ENCODE measurements around the gene PIK3CD.

PIK3CD gene

DNA sequence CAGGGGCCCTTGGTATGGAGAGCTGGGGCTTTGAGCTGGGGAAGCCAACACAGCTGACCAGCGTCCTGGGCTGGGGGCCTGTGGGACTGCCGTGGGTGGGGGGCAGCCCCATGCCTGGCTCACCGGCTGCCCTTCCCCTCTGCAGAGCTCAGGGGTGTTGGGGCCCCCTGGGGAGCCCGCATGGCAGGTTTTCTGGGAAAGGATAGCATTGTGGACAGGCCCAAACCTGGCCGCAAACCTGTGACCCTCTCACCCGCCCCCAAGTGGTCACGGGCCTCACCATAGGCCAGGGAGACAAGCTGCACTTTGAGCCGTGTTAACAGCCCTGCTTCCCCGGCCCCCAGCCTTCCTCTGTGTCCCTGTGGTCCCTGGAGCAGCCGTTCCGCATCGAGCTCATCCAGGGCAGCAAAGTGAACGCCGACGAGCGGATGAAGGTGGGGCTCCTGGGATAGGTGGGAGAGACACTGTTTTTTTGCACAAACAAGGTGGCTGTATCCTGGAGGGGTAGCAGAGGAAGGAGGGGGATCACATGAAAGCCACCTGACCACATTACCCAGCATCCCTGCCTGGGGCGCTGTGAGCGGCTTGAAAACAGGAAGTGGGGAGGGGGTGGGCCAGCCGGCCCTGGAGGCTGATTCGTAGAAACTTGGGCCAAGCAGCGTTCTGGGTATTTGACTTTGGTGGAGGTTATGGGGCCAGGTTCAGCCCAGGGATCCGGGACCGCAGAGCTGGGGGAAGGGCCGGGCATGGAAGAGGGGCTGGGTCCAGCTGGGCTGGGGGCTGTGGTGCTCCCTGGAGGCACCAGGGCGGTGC, 65.9 kb downstream of the PIK3CD start:
- peak; percentile 91 for DNase-seq (ENCODE audit: low read depth, low spot score)

DNA sequence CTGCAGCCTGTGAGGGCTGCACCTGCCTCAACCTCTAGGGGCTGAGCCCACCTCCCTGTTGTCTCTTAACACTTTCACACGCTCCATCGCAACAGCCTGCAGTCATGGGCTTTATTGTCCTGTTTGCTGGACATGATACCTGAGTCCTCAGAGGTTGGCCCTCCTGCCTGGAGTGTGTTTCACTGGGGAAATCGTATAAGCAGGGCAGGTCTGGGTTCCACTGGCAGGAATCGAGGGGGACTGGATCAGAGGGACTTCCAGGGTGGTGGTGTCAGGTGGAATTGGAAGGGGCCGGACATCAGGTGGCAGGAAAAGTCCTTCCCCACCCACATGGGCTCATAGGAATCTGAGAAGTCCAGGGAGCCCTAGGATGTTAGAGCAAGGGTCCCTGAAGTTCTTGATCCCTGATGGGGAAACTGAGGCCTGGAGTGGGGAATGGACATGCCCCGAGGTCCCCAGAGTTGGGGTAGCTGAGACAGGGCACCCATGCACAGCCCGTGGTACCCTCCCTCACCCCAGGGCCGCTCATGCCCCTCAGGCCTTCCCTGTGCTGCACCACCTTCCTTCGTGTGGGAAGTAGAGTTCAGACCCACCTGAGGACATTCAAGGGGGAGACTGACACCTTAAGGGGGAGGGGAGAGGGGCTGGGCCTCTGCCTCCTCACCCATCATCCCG, 66.6 kb downstream of the PIK3CD start:
- DNase-seq (ENCODE audit: low read depth, low spot score), result no peak

DNA sequence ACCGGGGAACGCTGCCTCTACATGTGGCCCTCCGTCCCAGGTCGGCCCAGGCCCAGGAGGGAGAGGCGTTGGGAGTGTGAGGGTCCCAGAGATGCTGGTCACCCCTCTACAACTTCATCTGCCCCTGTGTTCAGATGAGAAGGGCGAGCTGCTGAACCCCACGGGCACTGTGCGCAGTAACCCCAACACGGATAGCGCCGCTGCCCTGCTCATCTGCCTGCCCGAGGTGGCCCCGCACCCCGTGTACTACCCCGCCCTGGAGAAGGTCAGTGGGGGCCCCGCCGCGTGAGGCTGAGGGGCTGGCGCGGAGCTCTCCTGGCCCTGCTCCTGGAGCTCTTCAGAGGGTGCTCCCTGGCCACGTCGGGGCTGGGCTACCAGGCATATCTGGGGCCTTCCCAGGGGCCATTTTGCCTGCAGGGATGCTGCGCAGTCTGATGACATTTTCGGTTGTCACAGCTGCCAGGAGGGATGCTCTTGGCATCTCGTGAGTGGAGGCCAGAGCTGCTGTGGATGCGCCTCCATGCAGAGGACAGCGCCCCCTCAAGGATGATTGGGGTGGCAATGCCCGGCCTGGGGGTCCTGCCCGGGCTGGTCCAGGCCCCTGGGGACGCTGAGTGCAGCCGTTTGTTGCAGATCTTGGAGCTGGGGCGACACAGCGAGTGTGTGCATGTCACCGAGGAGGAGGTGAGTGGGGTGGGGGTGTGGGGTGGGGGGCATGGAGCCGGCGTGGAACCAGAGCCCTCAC, 68.6 kb downstream of the PIK3CD start:
- DNase-seq (ENCODE audit: low read depth, low spot score), result no peak

DNA sequence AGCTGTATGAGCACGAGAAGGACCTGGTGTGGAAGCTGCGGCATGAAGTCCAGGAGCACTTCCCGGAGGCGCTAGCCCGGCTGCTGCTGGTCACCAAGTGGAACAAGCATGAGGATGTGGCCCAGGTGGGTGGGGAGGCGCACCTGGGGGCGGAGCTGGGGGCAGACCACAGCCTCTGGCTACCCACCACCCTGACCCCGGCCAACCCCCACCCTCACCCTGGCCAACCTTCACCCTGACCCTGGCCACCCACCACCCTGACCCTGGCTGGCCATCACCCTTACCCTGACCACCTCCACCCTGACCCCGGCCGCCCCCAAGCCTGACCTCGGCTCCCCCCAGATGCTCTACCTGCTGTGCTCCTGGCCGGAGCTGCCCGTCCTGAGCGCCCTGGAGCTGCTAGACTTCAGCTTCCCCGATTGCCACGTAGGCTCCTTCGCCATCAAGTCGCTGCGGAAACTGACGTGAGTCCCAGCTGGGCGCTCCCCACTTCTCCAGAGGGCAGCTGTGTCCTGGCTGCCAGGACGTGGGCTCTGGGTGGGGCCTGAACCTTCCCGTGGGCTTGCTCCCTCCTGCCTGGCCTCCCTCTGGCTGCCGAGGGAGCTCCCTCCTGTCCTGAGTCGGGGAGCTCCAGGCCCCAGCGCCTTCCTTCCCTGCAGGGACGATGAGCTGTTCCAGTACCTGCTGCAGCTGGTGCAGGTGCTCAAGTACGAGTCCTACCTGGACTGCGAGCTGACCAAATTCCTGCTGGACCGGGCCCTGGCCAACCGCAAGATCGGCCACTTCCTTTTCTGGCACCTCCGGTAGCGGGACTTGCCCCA, 69.5 kb downstream of the PIK3CD start:
- no peak for DNase-seq (ENCODE audit: low read depth, low spot score)

DNA sequence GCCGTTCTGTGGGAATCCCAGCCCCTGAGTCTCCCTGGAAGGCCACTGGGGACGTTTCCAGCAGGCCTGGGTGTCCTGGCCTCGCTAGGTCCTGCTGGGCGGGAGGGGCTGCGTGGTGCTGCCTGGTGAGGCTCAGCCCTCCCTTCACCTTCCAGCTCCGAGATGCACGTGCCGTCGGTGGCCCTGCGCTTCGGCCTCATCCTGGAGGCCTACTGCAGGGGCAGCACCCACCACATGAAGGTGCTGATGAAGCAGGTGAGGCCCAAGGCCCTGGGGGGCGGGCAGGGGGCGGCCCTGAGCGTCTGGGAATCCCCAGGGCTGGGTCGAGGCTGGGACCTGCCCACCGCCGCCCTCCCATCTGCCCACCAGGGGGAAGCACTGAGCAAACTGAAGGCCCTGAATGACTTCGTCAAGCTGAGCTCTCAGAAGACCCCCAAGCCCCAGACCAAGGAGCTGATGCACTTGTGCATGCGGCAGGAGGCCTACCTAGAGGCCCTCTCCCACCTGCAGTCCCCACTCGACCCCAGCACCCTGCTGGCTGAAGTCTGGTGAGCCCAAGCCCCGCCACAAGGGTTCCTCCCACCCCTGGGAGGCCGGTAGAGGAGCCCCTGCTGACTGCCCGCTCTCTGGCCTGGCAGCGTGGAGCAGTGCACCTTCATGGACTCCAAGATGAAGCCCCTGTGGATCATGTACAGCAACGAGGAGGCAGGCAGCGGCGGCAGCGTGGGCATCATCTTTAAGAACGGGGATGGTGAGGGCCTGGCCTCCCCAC, 70.3 kb downstream of the PIK3CD start:
- peak; percentile 93 for DNase-seq (ENCODE audit: low read depth, low spot score)

DNA sequence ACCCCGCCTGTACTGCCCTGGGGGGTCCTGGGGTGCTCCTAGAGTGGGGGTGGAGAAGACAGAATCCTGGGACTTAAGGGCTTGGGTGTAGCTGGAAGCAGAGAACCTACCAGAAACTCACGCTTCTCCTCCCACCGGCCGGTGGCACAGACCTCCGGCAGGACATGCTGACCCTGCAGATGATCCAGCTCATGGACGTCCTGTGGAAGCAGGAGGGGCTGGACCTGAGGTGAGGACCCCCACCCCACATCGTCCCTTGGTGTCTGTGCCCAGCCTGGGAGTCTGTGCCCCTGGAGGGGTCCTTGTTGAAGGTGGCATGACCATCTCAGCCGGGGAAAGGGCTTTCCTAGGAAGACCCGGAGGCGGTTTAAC, 70.8 kb downstream of the PIK3CD start:
- no peak for DNase-seq (ENCODE audit: low read depth, low spot score)

DNA sequence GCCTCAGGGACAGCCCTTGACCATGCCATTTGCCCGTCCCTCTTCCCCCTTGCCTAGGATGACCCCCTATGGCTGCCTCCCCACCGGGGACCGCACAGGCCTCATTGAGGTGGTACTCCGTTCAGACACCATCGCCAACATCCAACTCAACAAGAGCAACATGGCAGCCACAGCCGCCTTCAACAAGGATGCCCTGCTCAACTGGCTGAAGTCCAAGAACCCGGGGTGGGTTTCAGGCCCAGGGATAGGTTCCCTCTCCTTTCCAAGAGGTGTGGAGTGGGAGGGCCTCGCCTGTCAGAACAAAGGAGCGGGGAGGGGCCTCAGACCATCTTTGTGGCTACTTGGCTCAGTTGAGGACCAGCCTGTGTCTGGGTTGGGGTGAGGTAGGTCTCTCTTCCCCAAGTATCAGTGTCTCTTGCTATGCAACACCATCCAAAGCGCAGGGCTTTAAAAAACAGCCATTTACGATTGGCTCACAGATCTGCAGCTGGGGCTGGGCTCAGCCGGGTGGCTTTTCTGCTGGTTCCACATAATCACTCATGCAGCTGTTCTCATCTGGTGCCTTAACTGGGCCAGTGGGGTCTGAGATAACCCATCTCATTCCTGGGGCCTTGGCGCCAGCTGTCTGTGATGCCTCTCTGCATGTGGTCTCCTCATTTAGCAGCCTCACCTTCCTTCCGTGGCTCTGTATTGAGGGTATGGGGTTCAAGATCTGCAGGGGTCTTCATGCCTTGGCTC, 71.7 kb downstream of the PIK3CD start:
- DNase-seq (ENCODE audit: low read depth, low spot score), result no peak

DNA sequence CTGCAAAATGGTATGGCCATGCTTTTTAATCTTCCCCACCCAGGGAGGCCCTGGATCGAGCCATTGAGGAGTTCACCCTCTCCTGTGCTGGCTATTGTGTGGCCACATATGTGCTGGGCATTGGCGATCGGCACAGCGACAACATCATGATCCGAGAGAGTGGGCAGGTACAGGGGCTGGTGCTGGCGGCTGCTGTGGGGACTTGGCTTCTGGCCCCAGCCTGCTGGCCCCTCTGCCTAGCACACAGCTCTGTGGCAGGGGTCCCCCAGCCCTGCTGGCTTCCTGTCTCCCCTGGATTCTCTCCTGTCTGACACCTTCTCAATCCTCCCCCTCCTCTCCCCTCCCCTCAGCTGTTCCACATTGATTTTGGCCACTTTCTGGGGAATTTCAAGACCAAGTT, 72.4 kb downstream of the PIK3CD start:
- no peak for DNase-seq (ENCODE audit: low read depth, low spot score)

DNA sequence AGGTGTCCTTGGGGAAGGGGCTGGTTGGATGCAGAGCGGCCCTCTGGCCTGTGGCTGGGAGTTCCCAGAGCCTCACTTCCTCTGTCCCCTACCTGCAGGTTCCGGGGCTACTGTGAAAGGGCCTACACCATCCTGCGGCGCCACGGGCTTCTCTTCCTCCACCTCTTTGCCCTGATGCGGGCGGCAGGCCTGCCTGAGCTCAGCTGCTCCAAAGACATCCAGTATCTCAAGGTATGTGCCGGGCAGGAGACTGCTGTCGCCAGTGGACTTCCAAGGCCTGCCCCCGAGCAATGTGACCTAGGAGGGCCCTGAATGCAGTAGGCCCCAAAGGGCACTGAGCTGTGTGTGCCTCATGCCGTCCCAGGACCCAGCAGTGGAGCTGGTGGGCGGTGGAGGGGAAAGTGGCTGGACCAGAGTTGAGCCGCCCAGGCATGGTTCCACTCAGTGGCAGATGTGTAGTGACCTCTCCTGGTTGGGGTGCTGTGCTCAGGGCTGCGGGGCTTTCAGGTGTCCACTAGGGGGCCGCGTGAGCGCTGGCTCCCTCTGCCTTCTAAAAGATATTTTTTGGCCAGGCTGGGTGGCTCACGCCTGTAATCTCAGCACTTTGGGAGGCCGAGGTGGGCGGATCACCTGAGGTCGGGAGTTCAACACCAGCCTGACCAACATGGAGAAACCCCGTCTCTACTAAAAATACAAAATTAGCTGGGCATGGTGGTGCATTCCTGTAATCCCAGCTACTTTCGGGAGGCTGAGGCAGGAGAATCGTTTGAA, 73.4 kb downstream of the PIK3CD start:
- peak; percentile 88 for DNase-seq (ENCODE audit: low read depth, low spot score)

DNA sequence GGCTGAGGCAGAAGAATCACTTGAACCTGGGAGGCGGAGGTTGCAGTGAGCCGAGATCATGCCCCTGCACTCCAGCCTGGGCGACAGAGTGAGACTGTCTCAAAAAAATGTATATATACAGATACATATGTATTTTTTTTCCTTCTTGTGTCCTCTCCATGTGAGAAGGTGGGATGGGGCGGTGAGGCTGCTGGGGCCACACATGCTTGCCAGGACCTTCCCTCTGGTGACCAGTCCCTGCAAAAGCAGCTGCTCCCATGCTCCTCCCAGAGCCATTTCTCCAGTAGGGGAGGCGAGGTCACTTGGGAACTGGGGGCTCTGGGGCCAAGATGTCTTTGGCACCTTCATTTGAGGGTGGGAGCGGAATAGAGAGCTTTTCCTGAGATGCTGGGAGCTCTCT, 74.9 kb downstream of the PIK3CD start:
- no peak for DNase-seq (ENCODE audit: low read depth, low spot score)

DNA sequence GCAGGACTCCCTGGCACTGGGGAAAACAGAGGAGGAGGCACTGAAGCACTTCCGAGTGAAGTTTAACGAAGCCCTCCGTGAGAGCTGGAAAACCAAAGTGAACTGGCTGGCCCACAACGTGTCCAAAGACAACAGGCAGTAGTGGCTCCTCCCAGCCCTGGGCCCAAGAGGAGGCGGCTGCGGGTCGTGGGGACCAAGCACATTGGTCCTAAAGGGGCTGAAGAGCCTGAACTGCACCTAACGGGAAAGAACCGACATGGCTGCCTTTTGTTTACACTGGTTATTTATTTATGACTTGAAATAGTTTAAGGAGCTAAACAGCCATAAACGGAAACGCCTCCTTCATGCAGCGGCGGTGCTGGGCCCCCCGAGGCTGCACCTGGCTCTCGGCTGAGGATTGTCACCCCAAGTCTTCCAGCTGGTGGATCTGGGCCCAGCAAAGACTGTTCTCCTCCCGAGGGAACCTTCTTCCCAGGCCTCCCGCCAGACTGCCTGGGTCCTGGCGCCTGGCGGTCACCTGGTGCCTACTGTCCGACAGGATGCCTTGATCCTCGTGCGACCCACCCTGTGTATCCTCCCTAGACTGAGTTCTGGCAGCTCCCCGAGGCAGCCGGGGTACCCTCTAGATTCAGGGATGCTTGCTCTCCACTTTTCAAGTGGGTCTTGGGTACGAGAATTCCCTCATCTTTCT, 75.5 kb downstream of the PIK3CD start:
- DNase-seq (ENCODE audit: low read depth, low spot score), result no peak

DNA sequence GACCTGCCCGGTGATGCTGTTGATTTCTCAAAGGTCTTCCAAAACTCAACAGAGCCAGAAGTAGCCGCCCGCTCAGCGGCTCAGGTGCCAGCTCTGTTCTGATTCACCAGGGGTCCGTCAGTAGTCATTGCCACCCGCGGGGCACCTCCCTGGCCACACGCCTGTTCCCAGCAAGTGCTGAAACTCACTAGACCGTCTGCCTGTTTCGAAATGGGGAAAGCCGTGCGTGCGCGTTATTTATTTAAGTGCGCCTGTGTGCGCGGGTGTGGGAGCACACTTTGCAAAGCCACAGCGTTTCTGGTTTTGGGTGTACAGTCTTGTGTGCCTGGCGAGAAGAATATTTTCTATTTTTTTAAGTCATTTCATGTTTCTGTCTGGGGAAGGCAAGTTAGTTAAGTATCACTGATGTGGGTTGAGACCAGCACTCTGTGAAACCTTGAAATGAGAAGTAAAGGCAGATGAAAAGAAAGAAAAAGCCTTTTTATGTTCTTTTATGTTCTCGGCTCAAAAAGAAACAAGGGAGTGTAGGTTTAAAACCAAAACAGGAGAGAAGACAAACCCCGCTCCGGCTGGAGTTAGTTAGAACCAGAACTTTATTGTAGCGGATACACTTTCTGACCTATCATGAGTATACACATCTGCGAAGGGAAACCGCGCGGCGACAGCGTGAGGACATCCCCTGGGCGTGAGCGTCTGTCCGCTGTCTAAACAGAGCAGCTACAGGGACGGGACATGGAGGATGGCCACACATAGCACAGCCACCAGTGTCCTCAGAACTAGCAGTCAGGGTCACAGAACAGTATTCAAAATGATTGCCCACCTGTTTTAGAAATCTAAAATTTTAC, 77.1 kb downstream of the PIK3CD start:
- DNase-seq (ENCODE audit: low read depth, low spot score), result no peak

DNA sequence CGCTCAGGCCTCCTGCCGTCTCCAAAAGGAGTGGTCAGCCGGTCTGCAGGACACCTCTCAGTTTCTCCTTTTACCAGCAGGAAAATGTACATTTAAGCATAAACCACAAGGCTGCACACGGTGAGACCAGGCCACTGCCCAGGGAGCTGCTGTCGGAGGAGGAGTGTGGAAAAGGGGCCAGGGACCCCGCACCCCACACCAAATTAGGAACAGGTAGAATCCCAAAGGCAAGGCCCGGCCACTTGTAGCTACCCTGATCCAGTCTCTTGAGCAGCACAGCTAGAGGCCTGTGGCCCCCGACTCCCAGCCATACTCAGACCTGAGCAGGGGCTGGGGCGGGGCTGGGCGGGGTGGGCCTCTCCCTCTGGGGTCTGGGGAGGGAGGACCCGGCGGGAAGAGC, 78.0 kb downstream of the PIK3CD start:
- DNase-seq (ENCODE audit: low read depth, low spot score), result no peak

DNA sequence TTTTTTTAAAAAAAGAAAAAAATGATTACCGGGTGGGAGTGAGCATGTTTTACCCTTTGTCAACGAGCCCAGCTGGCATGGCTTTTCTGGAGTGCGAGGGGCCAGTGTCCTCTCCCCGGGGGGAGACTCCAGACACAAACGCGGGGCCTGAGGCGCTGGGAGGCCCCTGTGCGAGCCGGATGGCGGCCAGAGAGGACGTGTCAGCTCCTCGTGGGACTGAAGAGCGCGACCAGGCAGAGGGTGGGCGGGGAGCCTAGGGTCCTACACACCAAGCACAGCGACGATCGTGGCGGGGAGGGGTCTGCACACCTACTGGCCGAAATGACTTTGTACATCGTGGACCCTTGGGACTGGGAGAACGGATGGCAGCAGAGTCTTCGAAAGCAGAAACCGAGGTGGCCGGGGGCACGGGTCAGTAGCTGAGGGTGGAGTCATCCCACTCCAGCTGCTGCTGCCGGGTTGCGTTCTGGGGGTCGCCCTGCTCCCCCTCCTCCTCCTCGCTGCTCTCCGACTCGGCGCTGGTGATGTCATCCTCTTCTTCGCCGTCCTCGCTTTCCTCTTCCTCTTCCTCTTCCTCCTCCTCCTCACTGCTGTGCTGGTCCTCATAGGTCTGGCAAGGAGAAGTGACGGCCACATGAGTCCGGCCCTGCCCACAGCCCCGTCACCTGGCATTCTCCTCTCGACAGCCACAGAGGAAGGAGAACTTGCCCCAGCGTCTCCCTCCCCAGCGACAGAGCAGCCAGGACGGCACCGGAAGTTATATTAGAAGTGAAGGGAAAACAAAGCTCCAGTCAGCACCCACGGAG, 78.8 kb downstream of the PIK3CD start:
- no peak for DNase-seq (ENCODE audit: low read depth, low spot score)

DNA sequence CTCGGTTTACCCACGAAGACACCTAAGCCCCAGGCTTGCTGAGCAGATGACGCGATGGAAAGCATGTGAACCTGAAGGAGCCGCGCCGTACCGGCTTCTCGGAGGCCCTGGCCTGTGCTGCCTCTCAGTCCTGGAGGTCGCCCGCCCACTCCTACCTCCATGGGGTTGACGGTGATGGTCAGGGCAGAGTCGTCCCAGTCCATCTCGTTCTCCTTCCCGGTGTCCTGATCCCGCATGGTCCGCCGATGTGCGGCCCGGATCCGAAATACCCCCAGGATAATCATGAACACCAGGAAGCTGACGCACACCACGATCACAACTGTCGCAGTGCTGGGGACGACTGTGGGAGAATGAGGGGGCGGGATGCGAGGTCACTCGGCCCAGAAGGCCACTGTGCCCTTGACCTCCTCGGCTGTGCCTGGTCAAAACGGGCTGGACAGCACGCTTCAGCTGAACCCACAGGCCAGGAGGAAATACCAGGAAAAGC, 79.6 kb downstream of the PIK3CD start:
- no peak for DNase-seq (ENCODE audit: low read depth, low spot score)

DNA sequence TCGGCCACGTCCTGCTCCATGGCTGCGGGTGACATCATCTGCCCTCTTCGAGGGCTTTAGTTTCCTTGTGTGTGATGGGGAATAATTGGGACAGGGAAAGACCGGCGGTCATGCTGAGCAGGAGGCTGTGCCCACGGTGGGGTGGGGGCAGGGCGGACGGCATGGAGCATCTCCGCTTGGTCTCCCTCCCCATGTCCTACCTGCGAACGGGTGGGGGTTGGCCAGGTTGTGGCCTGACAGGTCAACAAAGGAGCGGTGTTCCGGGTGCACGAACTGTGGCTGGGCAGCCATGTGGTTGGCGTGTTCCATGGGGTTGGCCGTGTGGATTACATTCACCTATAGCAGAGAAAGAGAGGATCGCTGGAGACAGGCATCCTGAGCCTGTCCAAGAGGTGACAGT, 80.0 kb downstream of the PIK3CD start:
- DNase-seq (ENCODE audit: low read depth, low spot score), result no peak
